22Rv1 (cell line): ENCODE results near the gene PPP1R7.

Experiments
- ZFX ChIP-seq: fragments of 450-650 bp; IDR thresholded peaks from 2 replicates; pipeline ENCODE4 v1.6.1; 2017; ENCODE audit warnings: antibody characterized with exemption, borderline replicate concordance
- TF ChIP-seq, protein P1 (sequence below): fragments of 450-650 bp; IDR thresholded peaks from 2 replicates; pipeline ENCODE4 v1.5.1; 2017; ENCODE audit warnings: mild to moderate bottlenecking

DNA sequence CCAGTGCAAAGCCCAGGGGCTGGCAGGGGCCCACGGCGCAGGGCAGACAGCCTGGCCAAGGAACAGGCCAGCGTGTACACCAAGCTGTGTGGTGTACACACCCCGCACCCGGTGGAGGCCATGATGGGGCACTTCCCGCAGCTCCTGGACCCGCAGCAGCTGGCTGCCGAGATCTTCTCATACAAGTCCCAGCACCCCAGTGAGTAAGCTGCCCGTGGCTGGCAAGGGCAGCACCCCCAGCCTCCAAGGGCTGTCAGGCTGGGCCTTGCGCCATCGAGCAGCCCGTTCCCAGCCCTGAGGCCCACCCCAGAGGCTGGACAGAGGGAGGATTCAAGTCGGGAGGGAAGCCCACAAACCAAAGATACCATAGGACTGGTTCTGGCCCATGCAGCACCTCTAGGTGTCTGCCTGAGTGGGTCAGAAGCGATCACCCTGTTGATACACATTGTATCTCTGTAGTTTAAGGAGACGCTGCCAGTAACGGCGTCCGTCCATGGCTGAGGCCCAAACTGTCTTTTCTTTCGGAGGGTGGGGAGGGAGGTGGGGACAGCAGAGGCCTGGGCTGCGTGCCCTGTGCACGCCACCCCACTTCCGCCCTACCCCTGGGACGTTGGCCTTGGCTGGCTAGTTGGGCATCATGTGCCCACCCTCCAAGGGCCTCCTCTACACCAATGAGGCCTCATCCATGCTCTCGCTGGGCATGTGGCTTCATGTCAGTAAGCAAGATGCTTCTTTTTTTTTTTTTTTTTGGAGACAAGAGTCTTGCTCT lies 31.3 kb upstream of the PPP1R7 start:
- TF ChIP-seq, protein P1, sequence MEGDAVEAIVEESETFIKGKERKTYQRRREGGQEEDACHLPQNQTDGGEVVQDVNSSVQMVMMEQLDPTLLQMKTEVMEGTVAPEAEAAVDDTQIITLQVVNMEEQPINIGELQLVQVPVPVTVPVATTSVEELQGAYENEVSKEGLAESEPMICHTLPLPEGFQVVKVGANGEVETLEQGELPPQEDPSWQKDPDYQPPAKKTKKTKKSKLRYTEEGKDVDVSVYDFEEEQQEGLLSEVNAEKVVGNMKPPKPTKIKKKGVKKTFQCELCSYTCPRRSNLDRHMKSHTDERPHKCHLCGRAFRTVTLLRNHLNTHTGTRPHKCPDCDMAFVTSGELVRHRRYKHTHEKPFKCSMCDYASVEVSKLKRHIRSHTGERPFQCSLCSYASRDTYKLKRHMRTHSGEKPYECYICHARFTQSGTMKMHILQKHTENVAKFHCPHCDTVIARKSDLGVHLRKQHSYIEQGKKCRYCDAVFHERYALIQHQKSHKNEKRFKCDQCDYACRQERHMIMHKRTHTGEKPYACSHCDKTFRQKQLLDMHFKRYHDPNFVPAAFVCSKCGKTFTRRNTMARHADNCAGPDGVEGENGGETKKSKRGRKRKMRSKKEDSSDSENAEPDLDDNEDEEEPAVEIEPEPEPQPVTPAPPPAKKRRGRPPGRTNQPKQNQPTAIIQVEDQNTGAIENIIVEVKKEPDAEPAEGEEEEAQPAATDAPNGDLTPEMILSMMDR = no peak
- TF ChIP-seq ZFX = no peak
